T-helper 17 cell (primary cell): Measurements from ENCODE around the gene HOXC12. TPM values are rescaled to one million over a fixed set of nuclear protein-coding genes. Genes with fewer than 3 reads are reported as not detected.

Experiments used
- ATAC-seq: fragments of 150-1000 bp; cut with Tn5 transposase; 2 replicates; pipeline ENCODE4 v1.10.0; 2021; ENCODE audit warnings: mild to moderate bottlenecking, moderate library complexity
- DNase-seq, 3 donors: peaks; one replicate each; pipeline versions ENCODE4 v3.0.0 to v3.0.0-alpha.2; 2020 to 2021
- H3K9me3 ChIP-seq: one replicate; pipeline ENCODE4 v1.7.0; 2013; ENCODE audit warnings: low read length, mild to moderate bottlenecking; ENCODE audit not compliant: control insufficient read depth, poor library complexity, severe bottlenecking
- H3K27ac Mint-ChIP-seq: one replicate; pipeline ENCODE4 v1.8.0; 2022; ENCODE audit warnings: mild to moderate bottlenecking, moderate library complexity, mixed read lengths
- H3K27me3 Mint-ChIP-seq: one replicate; pipeline ENCODE4 v1.8.0; 2022; ENCODE audit warnings: mixed read lengths
- H3K36me3 Mint-ChIP-seq: one replicate; pipeline ENCODE4 v1.8.0; 2022; ENCODE audit warnings: low read depth, mixed read lengths
- H3K4me1 Mint-ChIP-seq: one replicate; pipeline ENCODE4 v1.8.0; 2022; ENCODE audit warnings: mild to moderate bottlenecking, mixed read lengths
- H3K4me3 Mint-ChIP-seq: one replicate; pipeline ENCODE4 v1.8.0; 2022; ENCODE audit warnings: mild to moderate bottlenecking, moderate library complexity, mixed read lengths
- total RNA-seq, 4 donors: library from RNA in 2 of 4; stranded (reverse) in 2 of 4; gene quantifications; one replicate each; pipeline ENCODE4 v1.2.3 and lab custom pipeline; 2022 to 2026

HOXC12 gene
- total RNA-seq, 2 donors from 2014 or later: not detected

GRCh38 chr12:53966085-53966384, 11.3 kb downstream of the HOXC12 start:
- H3K9me3 ChIP-seq: no peaks in the 10 kb centered on the region
- no peak for DNase-seq
- Mint-ChIP-seq H3K36me3 (peaks cover 15% of the 10 kb centered on the region), H3K4me1 (peaks cover 23% of the 10 kb centered on the region), H3K27me3 (peaks cover 86% of the 10 kb centered on the region), H3K27ac (peak overlapping the region; percentile 19), H3K4me3 (peak overlapping the region; percentile 74)
- no peak for ATAC-seq

DNA sequence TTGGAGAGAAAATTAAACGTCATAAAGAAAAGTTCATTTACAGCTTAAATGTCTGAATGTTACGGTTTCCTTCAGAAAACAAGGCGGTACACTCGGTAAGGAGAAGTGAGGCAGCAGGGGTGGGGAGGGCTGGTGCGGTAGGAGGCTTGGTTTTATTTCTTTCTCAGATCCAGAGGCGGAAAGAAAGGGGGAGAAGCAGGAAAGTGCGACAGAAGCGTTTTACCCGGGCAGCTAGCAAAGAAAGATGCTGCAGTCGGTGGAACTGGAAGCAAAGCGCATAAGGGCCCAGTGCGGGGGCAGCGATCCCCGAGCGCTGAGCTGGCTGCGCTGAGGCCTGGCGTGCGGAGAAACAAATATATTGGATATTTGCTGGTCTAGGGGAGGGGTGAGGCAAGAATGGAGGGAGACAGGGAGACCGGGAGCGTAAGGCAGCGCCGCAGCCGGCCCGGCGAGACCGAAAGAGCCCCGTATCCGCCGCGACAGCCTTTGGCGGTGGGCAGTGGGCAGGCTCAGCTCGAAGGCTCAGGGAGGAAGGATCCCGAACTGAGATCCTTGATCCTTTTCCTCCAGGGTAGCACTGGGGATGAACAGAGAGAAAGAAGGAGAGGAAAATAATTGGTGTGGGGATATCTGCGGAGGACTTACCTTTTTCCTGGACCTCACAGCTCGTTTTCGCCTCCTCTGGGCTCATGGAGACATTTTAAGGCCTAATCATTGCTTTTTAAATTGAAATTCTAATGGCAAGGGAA, 11.9 kb downstream of the HOXC12 start:
- Mint-ChIP-seq H3K27ac (no peak overlapping the region), H3K36me3 (peaks cover 15% of the 10 kb centered on the region), H3K27me3 (peaks cover 91% of the 10 kb centered on the region), H3K4me3 (peak overlapping the region; percentile 74), H3K4me1 (peaks cover 23% of the 10 kb centered on the region)
- no peaks in the 10 kb centered on the region for H3K9me3 ChIP-seq
- DNase-seq: no peak
- ATAC-seq: no peak

- H3K4me1 Mint-ChIP-seq: peaks cover 23% of the 10 kb centered on the region
- H3K4me3 Mint-ChIP-seq: no peak overlapping the region
- ATAC-seq: no peak
- peaks cover 99% of the 10 kb centered on the region for H3K27me3 Mint-ChIP-seq
- H3K9me3 ChIP-seq: no peaks in the 10 kb centered on the region
- no peak overlapping the region for H3K27ac Mint-ChIP-seq
- peaks cover 15% of the 10 kb centered on the region for H3K36me3 Mint-ChIP-seq
- DNase-seq: no peak
Observed at GRCh38 chr12:53967421-53967925, 12.8 kb downstream of the HOXC12 start.

DNA sequence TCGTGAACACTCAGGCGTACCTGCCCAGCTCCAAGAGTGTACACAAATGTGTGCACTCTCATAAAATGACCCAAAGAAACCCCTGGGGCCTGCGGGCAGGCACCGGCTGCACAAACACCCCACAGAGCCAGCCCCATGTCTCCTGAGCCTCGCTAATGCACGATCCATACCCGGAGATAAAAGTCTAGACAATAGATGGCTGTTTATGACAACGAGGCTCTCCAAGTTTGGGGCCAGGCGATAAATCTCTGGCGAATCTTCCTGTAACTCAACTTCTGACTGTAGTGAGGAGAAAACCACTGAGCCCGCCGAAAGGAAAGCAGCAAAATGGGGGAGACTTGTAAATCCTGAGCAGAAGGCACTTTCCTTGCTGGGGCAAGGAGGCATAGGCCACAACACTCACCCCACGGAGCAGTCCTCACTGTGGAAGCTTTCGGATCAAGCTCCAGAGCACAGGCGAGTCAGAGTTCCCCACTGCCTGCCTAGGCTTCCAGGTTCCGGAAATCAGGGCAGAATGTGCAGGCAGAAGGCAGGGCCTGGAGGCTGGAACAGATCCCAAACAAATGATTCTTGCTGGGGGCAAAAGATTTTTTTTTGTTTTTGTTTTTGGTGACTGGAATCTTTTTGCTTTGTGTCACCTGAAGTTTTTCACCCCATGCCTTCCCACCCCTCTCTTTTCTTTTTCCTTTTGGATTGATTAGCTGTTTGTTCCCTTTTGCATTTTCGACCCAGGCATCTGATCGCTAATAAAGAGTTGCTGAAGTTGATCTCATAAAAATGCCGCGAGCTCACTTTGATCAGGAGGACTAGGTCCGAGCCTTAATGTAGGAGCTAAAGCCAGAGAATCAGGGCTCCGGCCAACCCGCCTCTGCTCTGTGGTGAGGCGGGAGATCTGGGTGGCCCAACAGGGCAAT, 13.8 kb downstream of the HOXC12 start:
- H3K27me3 Mint-ChIP-seq: peaks cover 99% of the 10 kb centered on the region
- no peaks in the 10 kb centered on the region for H3K9me3 ChIP-seq
- no peak overlapping the region for H3K27ac Mint-ChIP-seq
- peaks cover 15% of the 10 kb centered on the region for H3K36me3 Mint-ChIP-seq
- ATAC-seq: no peak
- H3K4me1 Mint-ChIP-seq: peaks cover 23% of the 10 kb centered on the region
- H3K4me3 Mint-ChIP-seq: no peak overlapping the region
- no peak for DNase-seq

- DNase-seq (no peak), ATAC-seq (no peak)
- Mint-ChIP-seq H3K27ac (no peak overlapping the region), H3K4me1 (peaks cover 17% of the 10 kb centered on the region), H3K4me3 (no peak overlapping the region), H3K27me3 (peaks cover 87% of the 10 kb centered on the region), H3K36me3 (peaks cover 11% of the 10 kb centered on the region)
- no peaks in the 10 kb centered on the region for H3K9me3 ChIP-seq
Observed at GRCh38 chr12:53969588-53970259, 15.0 kb downstream of the HOXC12 start.

- H3K4me3 Mint-ChIP-seq: no peak overlapping the region
- no peaks in the 10 kb centered on the region for H3K9me3 ChIP-seq
- peaks cover 83% of the 10 kb centered on the region for H3K27me3 Mint-ChIP-seq
- H3K36me3 Mint-ChIP-seq: peaks cover 9% of the 10 kb centered on the region
- peaks cover 13% of the 10 kb centered on the region for H3K4me1 Mint-ChIP-seq
- ATAC-seq: no peak
- H3K27ac Mint-ChIP-seq: no peak overlapping the region
- DNase-seq: no peak
Observed at GRCh38 chr12:53970451-53970850, 15.7 kb downstream of the HOXC12 start.

- DNase-seq: no peak
- Mint-ChIP-seq H3K4me3 (no peak overlapping the region), H3K4me1 (peaks cover 9% of the 10 kb centered on the region), H3K27ac (no peak overlapping the region), H3K27me3 (peaks cover 83% of the 10 kb centered on the region), H3K36me3 (peaks cover 6% of the 10 kb centered on the region)
- no peaks in the 10 kb centered on the region for H3K9me3 ChIP-seq
- ATAC-seq: no peak
Observed at GRCh38 chr12:53971129-53971528, 16.4 kb downstream of the HOXC12 start.

DNA sequence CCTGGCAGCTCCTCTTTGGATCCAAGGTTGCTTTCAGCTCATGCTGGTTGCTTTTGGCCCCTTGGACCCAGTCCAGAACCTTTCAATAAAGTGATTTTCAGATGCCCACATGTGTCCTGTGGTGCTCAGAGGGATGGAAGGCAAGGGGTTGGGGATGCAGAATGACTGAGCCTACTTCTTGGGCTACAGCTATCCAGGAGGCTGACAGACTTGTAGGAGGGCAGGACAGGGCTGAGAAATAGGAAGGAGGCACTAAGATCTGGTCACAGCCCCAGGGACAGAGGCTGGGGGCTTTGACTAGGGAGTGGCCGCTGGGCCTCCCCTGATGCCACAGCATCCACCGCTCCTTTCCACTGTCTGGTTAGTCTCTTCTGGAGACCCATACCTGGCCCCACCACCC, 17.0 kb downstream of the HOXC12 start:
- Mint-ChIP-seq H3K27ac (no peak overlapping the region), H3K27me3 (peaks cover 81% of the 10 kb centered on the region), H3K36me3 (peaks cover 4% of the 10 kb centered on the region), H3K4me3 (no peak overlapping the region), H3K4me1 (peaks cover 3% of the 10 kb centered on the region)
- DNase-seq (no peak), ATAC-seq (no peak)
- no peaks in the 10 kb centered on the region for H3K9me3 ChIP-seq

GRCh38 chr12:53972152-53972702, 17.5 kb downstream of the HOXC12 start:
- Mint-ChIP-seq H3K4me3 (peak overlapping the region; percentile 42), H3K27ac (peak overlapping the region; percentile 82)

GRCh38 chr12:53972722-53973235, 18.1 kb downstream of the HOXC12 start, which contains the start of gene HOXC11:
TSS of gene HOXC11 (plus strand) at chr12:53973126. CDS start at chr12:53973242, 116 bp downstream.
- Mint-ChIP-seq H3K4me1 (peaks cover 3% of the 10 kb centered on the region), H3K36me3 (no peaks in the 10 kb centered on the region), H3K27me3 (peaks cover 81% of the 10 kb centered on the region), H3K27ac (peak within 1 kb of the TSS; percentile 82), H3K4me3 (peak within 1 kb of the TSS; percentile 82)
- H3K9me3 ChIP-seq: no peaks in the 10 kb centered on the region
- no peak for DNase-seq
- ATAC-seq: no peak

More at GRCh38 chr12:53972152-53972702, 17.5 kb downstream of the HOXC12 start:
- DNase-seq: no peak
- ATAC-seq: no peak
- Mint-ChIP-seq H3K4me1 (peaks cover 3% of the 10 kb centered on the region), H3K27me3 (peaks cover 81% of the 10 kb centered on the region), H3K36me3 (peaks cover 4% of the 10 kb centered on the region)
- no peaks in the 10 kb centered on the region for H3K9me3 ChIP-seq

GRCh38 chr12:53973236-53974042, 18.7 kb downstream of the HOXC12 start:
- H3K4me1 Mint-ChIP-seq: peaks cover 5% of the 10 kb centered on the region
- H3K27ac Mint-ChIP-seq: peak overlapping the region; percentile 82
- no peak for DNase-seq
- no peaks in the 10 kb centered on the region for H3K9me3 ChIP-seq
- no peak for ATAC-seq
- H3K27me3 Mint-ChIP-seq: peaks cover 81% of the 10 kb centered on the region
- peak overlapping the region; percentile 42 for H3K4me3 Mint-ChIP-seq
- no peaks in the 10 kb centered on the region for H3K36me3 Mint-ChIP-seq
